CD14-positive monocyte (primary cell): ENCODE results near the gene RHOF. TPM values are rescaled to one million over a fixed set of nuclear protein-coding genes. Genes with fewer than 3 reads are reported as not detected.

ENCODE experiments used
- DNase-seq, 3 donors: peaks; one replicate each; pipeline ENCODE4 v3.0.0-alpha.2; 2011 to 2022
- H2AFZ ChIP-seq: 2 replicates; pipeline ENCODE4 v1.6.0; 2012; ENCODE audit warnings: mild to moderate bottlenecking, low read depth, low read length, inconsistent platforms; ENCODE audit not compliant: insufficient read depth, poor library complexity, severe bottlenecking
- H3K27ac ChIP-seq, 2 donors: 1 replicate in 1 of 2; 2 replicates in 1 of 2; pipeline ENCODE4 v1.5.1; 2012 to 2013; ENCODE audit warnings: low read length in 2 of 2, control low read depth in 1 of 2, inconsistent platforms in 1 of 2, low read depth in 1 of 2, mild to moderate bottlenecking in 1 of 2
- H3K27me3 ChIP-seq, 2 donors: one replicate each; pipeline versions ENCODE4 v1.6.0 to v1.6.1; 2011 to 2013; ENCODE audit warnings: low read length in 2 of 2; ENCODE audit not compliant: control insufficient read depth in 2 of 2, insufficient read depth in 2 of 2
- H3K36me3 ChIP-seq, 2 donors: replicated peaks in 1 of 2; 1 replicate in 1 of 2; 2 replicates in 1 of 2; pipeline versions ENCODE4 v1.5.1 to v1.6.1; 2012 to 2013; ENCODE audit warnings: low read length in 2 of 2, control low read depth in 1 of 2, inconsistent platforms in 1 of 2, mild to moderate bottlenecking in 1 of 2; ENCODE audit not compliant: insufficient read depth in 2 of 2, control insufficient read depth in 1 of 2
- H3K4me1 ChIP-seq, 2 donors: 1 replicate in 1 of 2; 2 replicates in 1 of 2; pipeline versions ENCODE4 v1.5.1 to v1.6.1; 2012 to 2013; ENCODE audit warnings: low read length in 2 of 2, control low read depth in 1 of 2, inconsistent platforms in 1 of 2, mild to moderate bottlenecking in 1 of 2, moderate library complexity in 1 of 2; ENCODE audit not compliant: insufficient read depth in 2 of 2, control insufficient read depth in 1 of 2
- H3K4me2 ChIP-seq: replicated peaks from 2 replicates; pipeline ENCODE3; 2012; ENCODE audit warnings: low read length, moderate library complexity, mild to moderate bottlenecking; ENCODE audit not compliant: poor library complexity, severe bottlenecking; ENCODE audit errors: extremely low read depth
- H3K4me3 ChIP-seq, 3 experiments: fragments of 200-600 bp in 1 of 3; sonication (generic) in 1 of 3; replicated peaks in 1 of 3; 1 replicate in 2 of 3; 2 replicates in 1 of 3; pipeline ENCODE4 v1.5.1; 2011 to 2013; ENCODE audit warnings: low read length in 3 of 3, mild to moderate bottlenecking in 3 of 3, control low read depth in 2 of 3, low read depth in 2 of 3, inconsistent platforms in 1 of 3, moderate library complexity in 1 of 3
- H3K79me2 ChIP-seq: 2 replicates; pipeline ENCODE4 v1.6.0; 2012; ENCODE audit warnings: mild to moderate bottlenecking, control low read depth, inconsistent platforms, low read length, moderate library complexity; ENCODE audit not compliant: insufficient read depth
- H3K9ac ChIP-seq: 2 replicates; pipeline ENCODE4 v1.6.0; 2017; ENCODE audit warnings: low read length, mild to moderate bottlenecking; ENCODE audit not compliant: insufficient read depth, poor library complexity, severe bottlenecking
- H3K9me3 ChIP-seq, 2 donors: replicated peaks in 1 of 2; 1 replicate in 1 of 2; 2 replicates in 1 of 2; pipeline versions ENCODE4 v1.5.1 to v1.6.1; 2012 to 2013; ENCODE audit warnings: low read length in 2 of 2, control low read depth in 1 of 2; ENCODE audit not compliant: control insufficient read depth in 1 of 2, insufficient read depth in 1 of 2
- H4K20me1 ChIP-seq: 2 replicates; pipeline ENCODE4 v1.6.0; 2012; ENCODE audit warnings: mild to moderate bottlenecking, low read length, control low read depth, moderate library complexity; ENCODE audit not compliant: insufficient read depth
- H3K27ac Mint-ChIP-seq, 7 donors: one replicate each; pipeline ENCODE4 v1.8.0; 2020; ENCODE audit warnings: mild to moderate bottlenecking in 7 of 7, mixed read lengths in 7 of 7, moderate library complexity in 6 of 7, inconsistent platforms in 2 of 7
- H3K27me3 Mint-ChIP-seq, 3 donors: one replicate each; pipeline ENCODE4 v1.8.0; 2021 to 2022; ENCODE audit warnings: low read depth in 3 of 3, mild to moderate bottlenecking in 3 of 3, mixed read lengths in 3 of 3, moderate library complexity in 3 of 3, inconsistent platforms in 1 of 3
- H3K36me3 Mint-ChIP-seq, 2 donors: one replicate each; pipeline ENCODE4 v1.8.0; 2020; ENCODE audit warnings: mixed read lengths in 2 of 2, inconsistent platforms in 1 of 2, mild to moderate bottlenecking in 1 of 2
- H3K4me1 Mint-ChIP-seq: one replicate; pipeline ENCODE4 v1.8.0; 2020; ENCODE audit warnings: mild to moderate bottlenecking, mixed read lengths
- H3K4me3 Mint-ChIP-seq, 2 donors: one replicate each; pipeline ENCODE4 v1.8.0; 2020; ENCODE audit warnings: mild to moderate bottlenecking in 2 of 2, mixed read lengths in 2 of 2, moderate library complexity in 1 of 2
- H3K9me3 Mint-ChIP-seq, 7 donors: one replicate each; pipeline ENCODE4 v1.8.0; 2020 to 2022; ENCODE audit warnings: mixed read lengths in 7 of 7, mild to moderate bottlenecking in 6 of 7, moderate library complexity in 6 of 7, inconsistent platforms in 2 of 7
- CTCF ChIP-seq: fragments of 200-600 bp; IDR thresholded peaks from one replicate; pipeline ENCODE4 v1.8.0; 2022; ENCODE audit warnings: antibody characterized with exemption, mild to moderate bottlenecking
- WGBS: methylation state at CpG from one replicate; pipeline ENCODE4 v1.1.5; 2013; ENCODE audit warnings: missing lambda C conversion rate; ENCODE audit not compliant: insufficient coverage; 5-methylcytosine and 5-hydroxymethylcytosine counted together
- intact Hi-C, 2 donors: fragments of 100-400 bp; cut with micrococcal nuclease; formaldehyde crosslinking; loops; one replicate each; pipeline versions ENCODE4 v1.15.0 to v1.15.1; 2023
- polyA plus RNA-seq, 3 donors: library from polyadenylated mRNA; depleted of rRNA in 1 of 3; unstranded in 2 of 3; stranded (reverse) in 1 of 3; fragments of 300-500 nt in 2 of 3; fragments of >200 nt in 1 of 3; fragmentation: Illumina TruSeq in 2 of 3; gene quantifications; 1 replicate in 2 of 3; 2 replicates in 1 of 3; pipeline ENCODE4 v1.2.3, GENCODE V29; 2012 to 2021

The RHOF gene
- polyA plus RNA-seq, 3 donors, result 7.1 to 25.9 (median 13.6) TPM

- no peaks in the 10 kb centered on the region for H3K79me2 ChIP-seq
- WGBS, result 100% methylated on average over 2 of the region's 3 CpGs
- Mint-ChIP-seq H3K36me3 (no peaks in the 10 kb centered on the region), H3K9me3 (no peaks in the 10 kb centered on the region), H3K4me3 (no peak overlapping the region), H3K4me1 (peaks cover 3% of the 10 kb centered on the region), H3K27me3 (no peaks in the 10 kb centered on the region), H3K27ac (peak overlapping the region in 2 of 7 donors; percentile 13 to 40)
- H3K4me2 ChIP-seq, result no peak overlapping the region
- intact Hi-C loops, result no loop called here
- no peak overlapping the region for H2AFZ ChIP-seq
- TF ChIP-seq CTCF, result no peak
- no peaks in the 10 kb centered on the region for H3K27me3 ChIP-seq
- no peaks in the 10 kb centered on the region for H4K20me1 ChIP-seq
- H3K9ac ChIP-seq, result no peak overlapping the region
- DNase-seq, result no peak
- no peaks in the 10 kb centered on the region for H3K4me1 ChIP-seq
- peaks cover 0 to under 1% of the 10 kb centered on the region in 2 donors for H3K36me3 ChIP-seq
- no peaks in the 10 kb centered on the region for H3K9me3 ChIP-seq
- H3K4me3 ChIP-seq, result no peak overlapping the region
- no peak overlapping the region for H3K27ac ChIP-seq
Measured at GRCh38 chr12:121755591-121755990, 37.9 kb downstream of the RHOF start.

- no peaks in the 10 kb centered on the region for H3K9me3 ChIP-seq
- no peak overlapping the region for H3K4me3 Mint-ChIP-seq
- 95% methylated on average over 5 of the region's 11 CpGs for WGBS
- TF ChIP-seq CTCF, result no peak
- no peak overlapping the region for H3K4me2 ChIP-seq
- H3K36me3 ChIP-seq, result peaks cover 0 to 3% of the 10 kb centered on the region in 2 donors
- H3K4me1 ChIP-seq, result no peaks in the 10 kb centered on the region
- H2AFZ ChIP-seq, result no peak overlapping the region
- H3K27ac ChIP-seq, result no peak overlapping the region
- no peaks in the 10 kb centered on the region for H4K20me1 ChIP-seq
- no peak overlapping the region for H3K9ac ChIP-seq
- H3K27me3 Mint-ChIP-seq, result no peaks in the 10 kb centered on the region
- H3K27me3 ChIP-seq, result no peaks in the 10 kb centered on the region
- DNase-seq, result no peak
- H3K36me3 Mint-ChIP-seq, result no peaks in the 10 kb centered on the region
- intact Hi-C loops, result no loop called here
- no peaks in the 10 kb centered on the region for H3K9me3 Mint-ChIP-seq
- no peak overlapping the region for H3K27ac Mint-ChIP-seq
- H3K4me1 Mint-ChIP-seq, result peaks cover 3% of the 10 kb centered on the region
- H3K79me2 ChIP-seq, result no peaks in the 10 kb centered on the region
- H3K4me3 ChIP-seq, result no peak overlapping the region
Measured at GRCh38 chr12:121754836-121755235, 38.7 kb downstream of the RHOF start.
